ENCODE measurements around the gene CITED2. TPM values are rescaled to one million over a fixed set of nuclear protein-coding genes. Genes with fewer than 3 reads are reported as not detected.

The CITED2 gene
- total RNA-seq, 4 donors from 2014 or later = 70.8 to 395 (median 345) TPM

DNA sequence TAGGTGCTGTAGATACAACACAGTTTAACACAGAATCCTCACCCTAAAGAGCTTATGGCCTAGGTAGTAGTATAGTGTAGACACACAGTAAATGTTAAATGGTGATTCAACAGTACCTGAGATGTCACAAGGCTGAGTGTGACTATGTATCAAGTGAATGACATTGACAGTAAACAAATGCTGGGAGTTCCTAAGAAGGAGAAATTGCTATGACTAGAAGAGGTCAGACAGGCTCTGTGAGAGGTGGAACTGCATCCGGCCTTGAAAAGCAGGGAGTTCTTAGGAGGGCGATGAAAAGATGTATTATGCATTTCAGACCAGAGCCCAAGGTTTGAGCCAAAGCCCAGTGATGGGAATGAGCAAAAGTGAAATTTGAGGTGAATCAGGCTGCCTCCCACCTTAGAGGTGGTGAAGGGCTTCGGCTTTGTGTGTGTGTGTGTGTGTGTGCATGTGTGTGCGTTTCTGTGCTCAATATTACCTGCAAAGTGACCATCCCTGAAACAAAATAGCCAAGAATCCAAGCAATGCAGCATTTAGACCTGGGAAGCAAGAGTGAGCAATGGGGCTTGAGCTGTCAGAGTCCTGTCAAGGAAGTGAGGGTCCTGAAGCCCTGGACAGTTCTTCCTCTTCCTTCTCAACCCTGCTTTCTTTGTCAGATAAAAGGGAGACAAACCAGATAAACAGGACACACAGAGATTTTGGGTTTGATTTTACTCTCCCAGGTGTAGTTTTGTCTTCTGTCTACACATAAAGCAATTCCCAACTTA, 32.3 kb upstream of the CITED2 start:
- Histone ChIP-seq H3K27me3 (no peaks in the 10 kb centered on the region), H3K4me3 (no peak overlapping the region), H3K4me1 (no peaks in the 10 kb centered on the region), H3K27ac (no peak overlapping the region), H3K36me3 (no peaks in the 10 kb centered on the region), H3K9me3 (no peaks in the 10 kb centered on the region)
- in situ Hi-C loops (cut with MboI; ENCODE audit: low sequenced_read_pairs in 4 of 4) (no loop called here), intact Hi-C loops (cut with DNase I; ENCODE audit: low total_unique reads) (no loop called here)
- ATAC-seq (no peak), DNase-seq (no peak)
- no peak for TF ChIP-seq CTCF (IDR thresholded peaks at IDR 0.05 in 4 of 5, conservative IDR thresholded peaks at IDR 0.05 in 1 of 5)
- no peak for TF ChIP-seq POLR2A (IDR thresholded peaks at IDR 0.05)

DNA sequence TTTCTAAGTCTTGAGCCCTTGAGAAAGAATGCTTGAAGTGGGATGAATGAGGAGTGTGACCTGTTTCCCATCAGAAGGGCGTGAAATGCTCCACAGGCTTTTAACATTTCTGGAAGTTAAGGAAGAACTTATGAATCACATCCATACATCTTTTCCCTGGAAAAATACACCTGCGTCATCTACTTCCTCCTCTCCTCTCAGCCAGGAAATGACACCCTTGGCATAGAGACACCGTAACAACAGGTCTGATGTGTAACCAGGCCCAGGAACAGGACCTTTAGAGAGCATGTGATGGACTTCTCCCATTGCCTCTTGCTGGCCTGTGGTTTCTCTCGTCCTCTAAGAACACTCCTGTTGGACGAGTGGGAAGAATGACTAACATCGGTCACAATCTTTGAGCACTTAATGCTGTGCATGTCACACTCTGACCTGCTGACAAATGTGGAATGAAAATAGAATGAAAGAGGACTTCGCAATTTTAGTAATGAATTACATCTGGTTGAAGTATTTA, 28.5 kb upstream of the CITED2 start:
- H3K36me3 ChIP-seq = no peaks in the 10 kb centered on the region
- no peak for ATAC-seq
- H3K4me1 ChIP-seq = no peaks in the 10 kb centered on the region
- no peak for DNase-seq
- in situ Hi-C loops (cut with MboI; ENCODE audit: low sequenced_read_pairs in 4 of 4) (no loop called here), intact Hi-C loops (cut with DNase I; ENCODE audit: low total_unique reads) (no loop called here)
- no peak overlapping the region for H3K27ac ChIP-seq
- H3K9me3 ChIP-seq = no peaks in the 10 kb centered on the region
- no peak for TF ChIP-seq POLR2A (IDR thresholded peaks at IDR 0.05)
- TF ChIP-seq CTCF (IDR thresholded peaks at IDR 0.05 in 4 of 5, conservative IDR thresholded peaks at IDR 0.05 in 1 of 5) = no peak
- no peak overlapping the region for H3K4me3 ChIP-seq
- H3K27me3 ChIP-seq = no peaks in the 10 kb centered on the region

DNA sequence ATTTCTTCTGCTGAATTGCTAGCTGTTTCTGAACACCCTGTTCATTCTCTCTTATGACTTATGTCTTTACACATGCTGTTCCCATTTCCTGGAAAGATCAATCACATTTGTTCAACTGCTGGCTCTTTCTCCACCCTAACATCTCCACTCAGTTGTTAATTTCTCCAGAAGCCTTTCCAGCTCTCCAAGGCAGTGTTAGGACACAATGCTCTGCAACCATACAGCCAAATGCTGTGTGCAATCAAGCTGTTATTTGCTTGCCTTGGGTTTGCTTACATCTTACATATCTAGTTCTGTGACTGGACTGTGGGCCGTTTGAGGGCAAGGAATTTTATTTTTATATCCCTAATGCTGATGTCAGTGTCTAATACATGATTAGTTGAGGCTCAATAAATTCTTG, 24.2 kb upstream of the CITED2 start:
- Histone ChIP-seq H3K27ac (no peak overlapping the region), H3K4me3 (no peak overlapping the region), H3K4me1 (no peaks in the 10 kb centered on the region), H3K36me3 (no peaks in the 10 kb centered on the region), H3K9me3 (no peaks in the 10 kb centered on the region), H3K27me3 (no peaks in the 10 kb centered on the region)
- no peak for ATAC-seq
- no peak for DNase-seq
- no peak for TF ChIP-seq CTCF (IDR thresholded peaks at IDR 0.05 in 4 of 5, conservative IDR thresholded peaks at IDR 0.05 in 1 of 5)
- TF ChIP-seq POLR2A (IDR thresholded peaks at IDR 0.05) = no peak
- intact Hi-C loops (cut with DNase I; ENCODE audit: low total_unique reads) = no loop called here
- in situ Hi-C loops (cut with MboI; ENCODE audit: low sequenced_read_pairs in 4 of 4) = loop anchor here in 1 of 4 donors (25.0 kb wide), 1 partner anchor 364 kb away; no protein-coding TSS in a partner anchor

DNA sequence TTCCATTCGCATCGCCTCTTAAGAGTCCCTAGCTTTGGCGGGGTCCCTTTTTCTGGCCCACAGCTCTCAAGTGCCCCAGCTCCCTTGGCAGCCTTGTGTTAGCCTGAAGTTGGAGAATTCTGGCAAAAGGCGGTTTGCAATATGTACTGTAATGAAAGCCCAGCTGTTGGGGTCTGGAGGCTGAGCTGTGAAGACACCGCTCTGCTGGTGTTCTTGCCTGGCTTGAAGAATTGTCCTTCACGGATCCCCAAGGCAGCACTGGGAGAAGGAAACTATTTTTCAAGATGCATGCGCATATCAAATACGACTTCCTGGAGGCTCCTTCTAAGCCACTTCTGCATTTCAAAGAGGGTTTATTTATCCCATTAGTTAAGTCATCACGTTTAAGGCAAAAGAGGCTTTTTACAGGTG, 21.4 kb upstream of the CITED2 start:
- H3K27ac ChIP-seq = no peak overlapping the region
- no peak for TF ChIP-seq POLR2A (IDR thresholded peaks at IDR 0.05)
- intact Hi-C loops (cut with DNase I; ENCODE audit: low total_unique reads) = no loop called here
- DNase-seq (no peak), ATAC-seq (no peak)
- no peak overlapping the region for H3K4me3 ChIP-seq
- H3K27me3 ChIP-seq = no peaks in the 10 kb centered on the region
- H3K4me1 ChIP-seq = no peaks in the 10 kb centered on the region
- H3K36me3 ChIP-seq = no peaks in the 10 kb centered on the region
- in situ Hi-C loops (cut with MboI; ENCODE audit: low sequenced_read_pairs in 4 of 4) = loop anchor here in 1 of 4 donors (25.0 kb wide), 1 partner anchor 366 kb away; no protein-coding TSS in a partner anchor
- no peaks in the 10 kb centered on the region for H3K9me3 ChIP-seq

GRCh38 chr6:139395371-139395770, 20.9 kb upstream of the CITED2 start:
- H3K4me1 ChIP-seq = no peaks in the 10 kb centered on the region
- ATAC-seq (no peak), DNase-seq (no peak)
- intact Hi-C loops (cut with DNase I; ENCODE audit: low total_unique reads) = no loop called here
- H3K27me3 ChIP-seq = no peaks in the 10 kb centered on the region
- no peaks in the 10 kb centered on the region for H3K36me3 ChIP-seq
- H3K4me3 ChIP-seq = no peak overlapping the region
- in situ Hi-C loops (cut with MboI; ENCODE audit: low sequenced_read_pairs in 4 of 4) = loop anchor here in 1 of 4 donors (25.0 kb wide), 1 partner anchor 367 kb away; no protein-coding TSS in a partner anchor
- H3K27ac ChIP-seq = no peak overlapping the region
- no peaks in the 10 kb centered on the region for H3K9me3 ChIP-seq
- no peak for TF ChIP-seq POLR2A (IDR thresholded peaks at IDR 0.05)
- TF ChIP-seq CTCF (IDR thresholded peaks at IDR 0.05 in 4 of 5, conservative IDR thresholded peaks at IDR 0.05 in 1 of 5) = no peak
